ENCODE measurements around the gene CYP2U1. TPM values are rescaled to one million over a fixed set of nuclear protein-coding genes. Genes with fewer than 3 reads are reported as not detected.

Gene CYP2U1
- total RNA-seq, 1 donor from 2014 or later = 1.5 TPM

GRCh38 chr4:107974523-107974922 lies 43.2 kb downstream of the CYP2U1 start:
- H3K9me3 Mint-ChIP-seq = no peaks in the 10 kb centered on the region
- peaks cover 2% of the 10 kb centered on the region for H3K27me3 Mint-ChIP-seq (ENCODE audit: insufficient read depth)
- intact Hi-C loops (cut with micrococcal nuclease) = no loop called here
- DNase-seq (ENCODE audit: low spot score) = no peak
- no peak overlapping the region for H3K4me3 Mint-ChIP-seq
- no peaks in the 10 kb centered on the region for H3K4me1 Mint-ChIP-seq (ENCODE audit: low read depth)
- no peak overlapping the region for H3K27ac Mint-ChIP-seq
- no peaks in the 10 kb centered on the region for H3K36me3 Mint-ChIP-seq (ENCODE audit: low read depth)

GRCh38 chr4:107977482-107977881 lies 46.1 kb downstream of the CYP2U1 start:
- Mint-ChIP-seq H3K9me3 (peaks cover 8% of the 10 kb centered on the region), H3K27me3 (ENCODE audit: insufficient read depth) (peaks cover under 1% of the 10 kb centered on the region), H3K36me3 (ENCODE audit: low read depth) (peaks cover 2% of the 10 kb centered on the region), H3K4me1 (ENCODE audit: low read depth) (no peaks in the 10 kb centered on the region), H3K4me3 (no peak overlapping the region), H3K27ac (no peak overlapping the region)
- intact Hi-C loops (cut with micrococcal nuclease) = no loop called here
- no peak for DNase-seq (ENCODE audit: low spot score)

GRCh38 chr4:107977966-107978705 lies 46.8 kb downstream of the CYP2U1 start:
- Mint-ChIP-seq H3K27me3 (ENCODE audit: insufficient read depth) (no peaks in the 10 kb centered on the region), H3K4me3 (no peak overlapping the region), H3K27ac (no peak overlapping the region), H3K36me3 (ENCODE audit: low read depth) (peaks cover 2% of the 10 kb centered on the region), H3K4me1 (ENCODE audit: low read depth) (no peaks in the 10 kb centered on the region), H3K9me3 (peaks cover 8% of the 10 kb centered on the region)
- intact Hi-C loops (cut with micrococcal nuclease) = no loop called here
- no peak for DNase-seq (ENCODE audit: low spot score)

- peaks cover 8% of the 10 kb centered on the region for H3K9me3 Mint-ChIP-seq
- no peaks in the 10 kb centered on the region for H3K4me1 Mint-ChIP-seq (ENCODE audit: low read depth)
- no peak overlapping the region for H3K4me3 Mint-ChIP-seq
- peaks cover 2% of the 10 kb centered on the region for H3K36me3 Mint-ChIP-seq (ENCODE audit: low read depth)
- no peak overlapping the region for H3K27ac Mint-ChIP-seq
- H3K27me3 Mint-ChIP-seq (ENCODE audit: insufficient read depth) = no peaks in the 10 kb centered on the region
- intact Hi-C loops (cut with micrococcal nuclease) = no loop called here
- DNase-seq (ENCODE audit: low spot score) = no peak
These were observed 47.5 kb downstream of the CYP2U1 start for GRCh38 chr4:107978716-107979451.

- no peaks in the 10 kb centered on the region for H3K27me3 Mint-ChIP-seq (ENCODE audit: insufficient read depth)
- no peak overlapping the region for H3K27ac Mint-ChIP-seq
- intact Hi-C loops (cut with micrococcal nuclease) = loop anchor here (2.0 to 5.0 kb wide), 2 partner anchors 43 to 161 kb away; no protein-coding TSS in a partner anchor
- DNase-seq (ENCODE audit: low spot score) = no peak
- H3K4me3 Mint-ChIP-seq = no peak overlapping the region
- H3K9me3 Mint-ChIP-seq = no peaks in the 10 kb centered on the region
- peaks cover 41% of the 10 kb centered on the region for H3K4me1 Mint-ChIP-seq (ENCODE audit: low read depth)
- H3K36me3 Mint-ChIP-seq (ENCODE audit: low read depth) = peaks cover 7% of the 10 kb centered on the region
These were observed 56.8 kb downstream of the CYP2U1 start for GRCh38 chr4:107987916-107988762.

GRCh38 chr4:107988763-107989035 lies 57.4 kb downstream of the CYP2U1 start:
- peaks cover 7% of the 10 kb centered on the region for H3K36me3 Mint-ChIP-seq (ENCODE audit: low read depth)
- peaks cover 47% of the 10 kb centered on the region for H3K4me1 Mint-ChIP-seq (ENCODE audit: low read depth)
- no peak for DNase-seq (ENCODE audit: low spot score)
- H3K27ac Mint-ChIP-seq = no peak overlapping the region
- intact Hi-C loops (cut with micrococcal nuclease) = loop anchor here (1.0 to 5.0 kb wide), 6 partner anchors 42 to 662 kb away; partner anchors contain the start of genes CYP2U1, OSTC, PAPSS1 and RPL34
- H3K4me3 Mint-ChIP-seq = no peak overlapping the region
- no peaks in the 10 kb centered on the region for H3K27me3 Mint-ChIP-seq (ENCODE audit: insufficient read depth)
- H3K9me3 Mint-ChIP-seq = no peaks in the 10 kb centered on the region

GRCh38 chr4:107989162-107989536 lies 57.8 kb downstream of the CYP2U1 start:
- DNase-seq (ENCODE audit: low spot score) = no peak
- Mint-ChIP-seq H3K4me3 (peak overlapping the region; percentile 97), H3K27me3 (ENCODE audit: insufficient read depth) (no peaks in the 10 kb centered on the region), H3K4me1 (ENCODE audit: low read depth) (peaks cover 51% of the 10 kb centered on the region), H3K9me3 (no peaks in the 10 kb centered on the region), H3K36me3 (ENCODE audit: low read depth) (peaks cover 7% of the 10 kb centered on the region), H3K27ac (peak overlapping the region; percentile 90)
- intact Hi-C loops (cut with micrococcal nuclease) = loop anchor here (1.0 to 5.0 kb wide), 6 partner anchors 42 to 661 kb away; partner anchors contain the start of genes CYP2U1, OSTC, PAPSS1 and RPL34

GRCh38 chr4:107989537-107990386 lies 58.4 kb downstream of the CYP2U1 start, which contains the start of gene HADH:
HADH (plus strand) TSS chr4:107989889; CDS start chr4:107989933, 44 bp downstream.
- intact Hi-C loops (cut with micrococcal nuclease) = loop anchor here (1.0 to 5.0 kb wide), 8 partner anchors 29 to 1828 kb away; partner anchors contain the start of genes CYP2U1, GAR1, OSTC and PAPSS1
- H3K27ac Mint-ChIP-seq = peak within 1 kb of the TSS; percentile 96
- H3K27me3 Mint-ChIP-seq (ENCODE audit: insufficient read depth) = no peaks in the 10 kb centered on the region
- no peaks in the 10 kb centered on the region for H3K9me3 Mint-ChIP-seq
- H3K36me3 Mint-ChIP-seq (ENCODE audit: low read depth) = peaks cover 7% of the 10 kb centered on the region
- peak within 1 kb of the TSS; percentile 97 for H3K4me3 Mint-ChIP-seq
- H3K4me1 Mint-ChIP-seq (ENCODE audit: low read depth) = peaks cover 57% of the 10 kb centered on the region
- DNase-seq (ENCODE audit: low spot score) = peak; percentile 95

- no peaks in the 10 kb centered on the region for H3K27me3 Mint-ChIP-seq (ENCODE audit: insufficient read depth)
- intact Hi-C loops (cut with micrococcal nuclease) = loop anchor here (5.0 kb wide), 1 partner anchor 1825 kb away; the partner anchor contains the start of gene GAR1
- no peaks in the 10 kb centered on the region for H3K9me3 Mint-ChIP-seq
- H3K27ac Mint-ChIP-seq = no peak overlapping the region
- DNase-seq (ENCODE audit: low spot score) = no peak
- peaks cover 14% of the 10 kb centered on the region for H3K36me3 Mint-ChIP-seq (ENCODE audit: low read depth)
- no peak overlapping the region for H3K4me3 Mint-ChIP-seq
- H3K4me1 Mint-ChIP-seq (ENCODE audit: low read depth) = peaks cover 62% of the 10 kb centered on the region
These were observed 60.7 kb downstream of the CYP2U1 start for GRCh38 chr4:107991945-107992630.

- no peak for DNase-seq (ENCODE audit: low spot score)
- Mint-ChIP-seq H3K4me1 (ENCODE audit: low read depth) (peaks cover 56% of the 10 kb centered on the region), H3K4me3 (no peak overlapping the region), H3K27me3 (ENCODE audit: insufficient read depth) (no peaks in the 10 kb centered on the region), H3K9me3 (no peaks in the 10 kb centered on the region), H3K36me3 (ENCODE audit: low read depth) (peaks cover 16% of the 10 kb centered on the region), H3K27ac (no peak overlapping the region)
- intact Hi-C loops (cut with micrococcal nuclease) = loop anchor here (5.0 kb wide), 1 partner anchor 1823 kb away; the partner anchor contains the start of gene GAR1
These were observed 62.6 kb downstream of the CYP2U1 start for GRCh38 chr4:107993969-107994368.

- no peak for DNase-seq (ENCODE audit: low spot score)
- Mint-ChIP-seq H3K4me3 (no peak overlapping the region), H3K4me1 (ENCODE audit: low read depth) (peaks cover 58% of the 10 kb centered on the region), H3K27me3 (ENCODE audit: insufficient read depth) (no peaks in the 10 kb centered on the region), H3K36me3 (ENCODE audit: low read depth) (peaks cover 19% of the 10 kb centered on the region), H3K27ac (no peak overlapping the region), H3K9me3 (no peaks in the 10 kb centered on the region)
- intact Hi-C loops (cut with micrococcal nuclease) = loop anchor here (5.0 kb wide), 1 partner anchor 1822 kb away; the partner anchor contains the start of gene GAR1
These were observed 63.5 kb downstream of the CYP2U1 start for GRCh38 chr4:107994894-107995293.
